SK-N-SH (cell line): Measurements from ENCODE around the gene KRTAP10-1.

Experiments used
- CHD2 ChIP-seq: fragments of 150-350 bp; IDR thresholded peaks from 2 replicates; pipeline ENCODE4 v1.6.1; 2018; ENCODE audit warnings: low read length; ENCODE audit not compliant: partially characterized antibody
- EP300 ChIP-seq, 2 experiments: IDR thresholded peaks; 2 replicates each; pipeline versions ENCODE4 v1.4.0 to v1.6.1; 2012; ENCODE audit warnings: borderline replicate concordance in 1 of 2, low read depth in 1 of 2, low read length in 1 of 2
- EZH2phosphoT487 ChIP-seq: fragments of 200-600 bp; sonication (generic); IDR thresholded peaks from 2 replicates; pipeline ENCODE4 v1.6.1; 2017; ENCODE audit warnings: low read depth, mixed run types, mild to moderate bottlenecking, antibody characterized with exemption, moderate library complexity, borderline replicate concordance
- FOXJ3 ChIP-seq: sonication (generic); formaldehyde crosslinking; IDR thresholded peaks from 2 replicates; pipeline ENCODE4 v1.5.1; 2020; ENCODE audit warnings: mild to moderate bottlenecking, missing genetic modification reagents
- MXI1 ChIP-seq: IDR thresholded peaks from 2 replicates; pipeline ENCODE4 v1.6.1; 2012; ENCODE audit warnings: mild to moderate bottlenecking, low read depth, low read length, improper control_type of control experiment
- POLR2AphosphoS5 ChIP-seq: IDR thresholded peaks from 2 replicates; pipeline ENCODE4 v1.6.1; 2012; ENCODE audit warnings: low read depth, low read length
- RAD21 ChIP-seq: IDR thresholded peaks from 2 replicates; pipeline ENCODE4 v1.6.1; 2012; ENCODE audit warnings: mild to moderate bottlenecking, low read length
- RCOR1 ChIP-seq: fragments of 150-350 bp; IDR thresholded peaks from 2 replicates; pipeline ENCODE4 v1.6.1; 2017; ENCODE audit warnings: antibody characterized with exemption, low read length
- SMC3 ChIP-seq: IDR thresholded peaks from 2 replicates; pipeline ENCODE4 v1.6.1; 2012; ENCODE audit warnings: low read depth, low read length, improper control_type of control experiment
- TAF1 ChIP-seq: IDR thresholded peaks from 2 replicates; pipeline ENCODE4 v1.6.1; 2012; ENCODE audit warnings: low read depth, mild to moderate bottlenecking, low read length, moderate library complexity, borderline replicate concordance
- TCF12 ChIP-seq: IDR thresholded peaks from 2 replicates; pipeline ENCODE4 v1.4.0; 2012
- YY1 ChIP-seq: IDR thresholded peaks from 2 replicates; pipeline ENCODE4 v1.4.0; 2012; ENCODE audit warnings: low read depth, mild to moderate bottlenecking
- TF ChIP-seq, protein P1 (sequence below): fragments of 200-600 bp; sonication (generic); IDR thresholded peaks from 2 replicates; pipeline ENCODE4 v1.6.1; 2017; ENCODE audit warnings: antibody characterized with exemption, mild to moderate bottlenecking, moderate library complexity

DNA sequence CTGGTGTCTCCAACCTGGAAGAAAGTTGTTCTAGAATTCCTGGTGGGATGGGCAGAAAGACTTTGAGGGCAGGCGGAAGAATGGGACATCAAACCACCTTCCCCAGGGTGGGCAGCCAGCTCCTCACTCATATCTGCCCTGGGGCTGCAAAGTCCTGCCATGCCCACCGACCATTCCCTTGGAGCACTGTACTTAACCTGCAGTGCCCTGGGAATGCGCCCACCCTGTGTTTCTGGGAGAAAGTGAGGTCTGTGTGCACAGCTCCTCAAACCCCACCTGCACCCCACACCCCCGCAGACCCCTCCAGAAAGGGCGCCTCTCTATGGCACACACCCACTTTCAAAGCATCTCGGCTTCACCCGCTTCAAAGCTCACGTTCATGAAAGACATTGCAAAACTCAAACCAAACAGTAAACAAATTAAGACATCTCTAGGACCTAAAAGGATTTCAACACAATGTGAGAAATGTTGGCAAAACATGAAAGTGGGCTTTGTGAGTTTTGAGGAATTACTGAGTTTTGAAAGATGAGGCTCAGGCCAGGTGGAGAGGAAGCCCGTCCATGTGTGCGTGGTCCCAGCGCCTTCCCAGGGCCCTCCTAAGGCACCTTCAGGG lies 25.1 kb downstream of the KRTAP10-1 start:
- TF ChIP-seq EP300 (IDR thresholded peaks at IDR 0.05; ENCODE audit: borderline replicate concordance in 1 of 2, low read depth in 1 of 2, low read length in 1 of 2) = no peak
- TF ChIP-seq, protein P1, sequence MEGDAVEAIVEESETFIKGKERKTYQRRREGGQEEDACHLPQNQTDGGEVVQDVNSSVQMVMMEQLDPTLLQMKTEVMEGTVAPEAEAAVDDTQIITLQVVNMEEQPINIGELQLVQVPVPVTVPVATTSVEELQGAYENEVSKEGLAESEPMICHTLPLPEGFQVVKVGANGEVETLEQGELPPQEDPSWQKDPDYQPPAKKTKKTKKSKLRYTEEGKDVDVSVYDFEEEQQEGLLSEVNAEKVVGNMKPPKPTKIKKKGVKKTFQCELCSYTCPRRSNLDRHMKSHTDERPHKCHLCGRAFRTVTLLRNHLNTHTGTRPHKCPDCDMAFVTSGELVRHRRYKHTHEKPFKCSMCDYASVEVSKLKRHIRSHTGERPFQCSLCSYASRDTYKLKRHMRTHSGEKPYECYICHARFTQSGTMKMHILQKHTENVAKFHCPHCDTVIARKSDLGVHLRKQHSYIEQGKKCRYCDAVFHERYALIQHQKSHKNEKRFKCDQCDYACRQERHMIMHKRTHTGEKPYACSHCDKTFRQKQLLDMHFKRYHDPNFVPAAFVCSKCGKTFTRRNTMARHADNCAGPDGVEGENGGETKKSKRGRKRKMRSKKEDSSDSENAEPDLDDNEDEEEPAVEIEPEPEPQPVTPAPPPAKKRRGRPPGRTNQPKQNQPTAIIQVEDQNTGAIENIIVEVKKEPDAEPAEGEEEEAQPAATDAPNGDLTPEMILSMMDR = no peak
- no peak for TF ChIP-seq FOXJ3 (CRISPR knock-in tag)
- TF ChIP-seq CHD2 = no peak
- TF ChIP-seq POLR2AphosphoS5 = no peak
- no peak for TF ChIP-seq TAF1
- no peak for TF ChIP-seq RAD21
- no peak for TF ChIP-seq YY1
- no peak for TF ChIP-seq MXI1
- TF ChIP-seq RCOR1 = no peak
- TF ChIP-seq TCF12 = no peak
- TF ChIP-seq SMC3 = no peak
- TF ChIP-seq EZH2phosphoT487 = no peak
